GM12878 (cell line): ENCODE results near the gene MACROD2. TPM values are rescaled to one million over a fixed set of nuclear protein-coding genes. Genes with fewer than 3 reads are reported as not detected.

Experiments
- EGR1 ChIP-seq, 2 experiments: IDR thresholded peaks; 1 replicate in 1 of 2; 2 replicates in 1 of 2; pipeline ENCODE4 v1.6.1; 2011 to 2012; ENCODE audit warnings: low read depth in 2 of 2, low read length in 2 of 2, borderline replicate concordance in 1 of 2, mild to moderate bottlenecking in 1 of 2, moderate library complexity in 1 of 2
- PAX5 ChIP-seq: IDR thresholded peaks from 2 replicates; pipeline ENCODE4 v1.6.1; 2011; ENCODE audit warnings: low read depth, low read length, borderline replicate concordance
- RAD21 ChIP-seq: IDR thresholded peaks from 2 replicates; pipeline ENCODE4 v1.6.1; 2011; ENCODE audit warnings: mild to moderate bottlenecking, low read depth, low read length, moderate library complexity; ENCODE audit not compliant: insufficient read depth
- TAF1 ChIP-seq: IDR thresholded peaks from 2 replicates; pipeline ENCODE4 v1.6.1; 2011; ENCODE audit warnings: mild to moderate bottlenecking, low read depth, low read length, borderline replicate concordance
- YY1 ChIP-seq: IDR thresholded peaks from 2 replicates; pipeline ENCODE4 v1.6.1; 2011; ENCODE audit warnings: low read depth, mild to moderate bottlenecking, low read length
- polyA plus RNA-seq, 11 experiments: library from polyadenylated mRNA; depleted of rRNA in 4 of 11; unstranded in 6 of 11; stranded (reverse) in 5 of 11; fragments of >200 nt; fragmentation: Nextera tagmentation in 4 of 11; fragmentation: Illumina TruSeq in 1 of 11; extraction: Ambion mirVana in 4 of 11; extraction: Trizol in 1 of 11; gene quantifications; 1 replicate in 1 of 11; 2 replicates in 10 of 11; pipeline versions ENCODE4 v1.2.1 to v1.2.3, GENCODE V29; 2011 to 2016; ENCODE audit warnings: inconsistent platforms in 2 of 11, missing spikeins in 2 of 11, low read depth in 1 of 11
- total RNA-seq, 4 experiments: library from RNA; depleted of rRNA in 3 of 4; stranded (reverse); fragments of >200 nt in 3 of 4; fragmentation: Illumina TruSeq in 1 of 4; extraction: Trizol in 1 of 4; gene quantifications; 2 replicates each; pipeline versions ENCODE4 v1.2.1 to v1.2.3, GENCODE V29; 2013 to 2021
- TF ChIP-seq, protein P1 (sequence below): IDR thresholded peaks from 2 replicates; pipeline ENCODE4 v1.6.1; 2011; ENCODE audit warnings: borderline replicate concordance, low read depth, mild to moderate bottlenecking, moderate library complexity, mixed read lengths, low read length; ENCODE audit not compliant: insufficient read depth; ENCODE audit errors: extremely low read length
- TF ChIP-seq, protein P2 (sequence below): fragments of 450-650 bp; IDR thresholded peaks from 2 replicates; pipeline ENCODE4 v1.6.1; 2016; ENCODE audit warnings: mild to moderate bottlenecking, moderate library complexity, borderline replicate concordance
- TF ChIP-seq, protein P3 (sequence below): fragments of 450-650 bp; formaldehyde crosslinking; IDR thresholded peaks from 2 replicates; pipeline ENCODE4 v1.4.0; 2020; ENCODE audit warnings: mild to moderate bottlenecking, moderate library complexity
- TF ChIP-seq, protein P4 (sequence below): fragments of 450-650 bp; IDR thresholded peaks from 2 replicates; pipeline ENCODE4 v1.6.1; 2017; ENCODE audit warnings: low read depth, mild to moderate bottlenecking, moderate library complexity

Gene MACROD2
- total and polyA plus RNA-seq, 10 of the 15 experiments (the other 5 are each of a cell fraction or from before 2014, with no cell fraction given): 1.1 to 21.5 (median 2.2) TPM

DNA sequence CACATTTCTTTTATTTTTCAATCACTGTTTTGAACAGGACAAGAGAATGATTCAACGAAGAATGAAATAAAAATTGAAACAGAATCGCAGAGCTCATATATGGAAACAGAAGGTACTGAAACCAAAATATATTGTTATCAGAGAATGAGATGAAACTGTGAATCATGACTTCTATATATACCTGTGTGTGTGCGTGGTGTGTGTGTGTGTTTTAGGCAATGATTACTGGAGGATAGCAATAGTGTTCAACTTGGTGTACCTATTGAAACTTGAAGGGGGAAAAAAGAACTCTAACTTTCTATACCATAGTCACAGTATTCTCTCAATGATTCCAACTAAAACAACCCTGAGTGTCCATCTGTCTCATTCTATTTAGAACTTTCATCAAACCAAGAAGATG lies 1991.4 kb downstream of the MACROD2 start (continued):
- no peak for TF ChIP-seq EGR1 (IDR thresholded peaks at IDR 0.05; ENCODE audit: borderline replicate concordance in 1 of 2, low read depth in 2 of 2, low read length in 2 of 2)
- TF ChIP-seq TAF1: no peak
- no peak for TF ChIP-seq YY1
- TF ChIP-seq, protein P1, sequence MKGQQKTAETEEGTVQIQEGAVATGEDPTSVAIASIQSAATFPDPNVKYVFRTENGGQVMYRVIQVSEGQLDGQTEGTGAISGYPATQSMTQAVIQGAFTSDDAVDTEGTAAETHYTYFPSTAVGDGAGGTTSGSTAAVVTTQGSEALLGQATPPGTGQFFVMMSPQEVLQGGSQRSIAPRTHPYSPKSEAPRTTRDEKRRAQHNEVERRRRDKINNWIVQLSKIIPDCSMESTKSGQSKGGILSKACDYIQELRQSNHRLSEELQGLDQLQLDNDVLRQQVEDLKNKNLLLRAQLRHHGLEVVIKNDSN: no peak
- TF ChIP-seq, protein P2, sequence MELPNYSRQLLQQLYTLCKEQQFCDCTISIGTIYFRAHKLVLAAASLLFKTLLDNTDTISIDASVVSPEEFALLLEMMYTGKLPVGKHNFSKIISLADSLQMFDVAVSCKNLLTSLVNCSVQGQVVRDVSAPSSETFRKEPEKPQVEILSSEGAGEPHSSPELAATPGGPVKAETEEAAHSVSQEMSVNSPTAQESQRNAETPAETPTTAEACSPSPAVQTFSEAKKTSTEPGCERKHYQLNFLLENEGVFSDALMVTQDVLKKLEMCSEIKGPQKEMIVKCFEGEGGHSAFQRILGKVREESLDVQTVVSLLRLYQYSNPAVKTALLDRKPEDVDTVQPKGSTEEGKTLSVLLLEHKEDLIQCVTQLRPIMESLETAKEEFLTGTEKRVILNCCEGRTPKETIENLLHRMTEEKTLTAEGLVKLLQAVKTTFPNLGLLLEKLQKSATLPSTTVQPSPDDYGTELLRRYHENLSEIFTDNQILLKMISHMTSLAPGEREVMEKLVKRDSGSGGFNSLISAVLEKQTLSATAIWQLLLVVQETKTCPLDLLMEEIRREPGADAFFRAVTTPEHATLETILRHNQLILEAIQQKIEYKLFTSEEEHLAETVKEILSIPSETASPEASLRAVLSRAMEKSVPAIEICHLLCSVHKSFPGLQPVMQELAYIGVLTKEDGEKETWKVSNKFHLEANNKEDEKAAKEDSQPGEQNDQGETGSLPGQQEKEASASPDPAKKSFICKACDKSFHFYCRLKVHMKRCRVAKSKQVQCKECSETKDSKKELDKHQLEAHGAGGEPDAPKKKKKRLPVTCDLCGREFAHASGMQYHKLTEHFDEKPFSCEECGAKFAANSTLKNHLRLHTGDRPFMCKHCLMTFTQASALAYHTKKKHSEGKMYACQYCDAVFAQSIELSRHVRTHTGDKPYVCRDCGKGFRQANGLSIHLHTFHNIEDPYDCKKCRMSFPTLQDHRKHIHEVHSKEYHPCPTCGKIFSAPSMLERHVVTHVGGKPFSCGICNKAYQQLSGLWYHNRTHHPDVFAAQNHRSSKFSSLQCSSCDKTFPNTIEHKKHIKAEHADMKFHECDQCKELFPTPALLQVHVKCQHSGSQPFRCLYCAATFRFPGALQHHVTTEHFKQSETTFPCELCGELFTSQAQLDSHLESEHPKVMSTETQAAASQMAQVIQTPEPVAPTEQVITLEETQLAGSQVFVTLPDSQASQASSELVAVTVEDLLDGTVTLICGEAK: no peak
- no peak for TF ChIP-seq RAD21
- TF ChIP-seq, protein P3, sequence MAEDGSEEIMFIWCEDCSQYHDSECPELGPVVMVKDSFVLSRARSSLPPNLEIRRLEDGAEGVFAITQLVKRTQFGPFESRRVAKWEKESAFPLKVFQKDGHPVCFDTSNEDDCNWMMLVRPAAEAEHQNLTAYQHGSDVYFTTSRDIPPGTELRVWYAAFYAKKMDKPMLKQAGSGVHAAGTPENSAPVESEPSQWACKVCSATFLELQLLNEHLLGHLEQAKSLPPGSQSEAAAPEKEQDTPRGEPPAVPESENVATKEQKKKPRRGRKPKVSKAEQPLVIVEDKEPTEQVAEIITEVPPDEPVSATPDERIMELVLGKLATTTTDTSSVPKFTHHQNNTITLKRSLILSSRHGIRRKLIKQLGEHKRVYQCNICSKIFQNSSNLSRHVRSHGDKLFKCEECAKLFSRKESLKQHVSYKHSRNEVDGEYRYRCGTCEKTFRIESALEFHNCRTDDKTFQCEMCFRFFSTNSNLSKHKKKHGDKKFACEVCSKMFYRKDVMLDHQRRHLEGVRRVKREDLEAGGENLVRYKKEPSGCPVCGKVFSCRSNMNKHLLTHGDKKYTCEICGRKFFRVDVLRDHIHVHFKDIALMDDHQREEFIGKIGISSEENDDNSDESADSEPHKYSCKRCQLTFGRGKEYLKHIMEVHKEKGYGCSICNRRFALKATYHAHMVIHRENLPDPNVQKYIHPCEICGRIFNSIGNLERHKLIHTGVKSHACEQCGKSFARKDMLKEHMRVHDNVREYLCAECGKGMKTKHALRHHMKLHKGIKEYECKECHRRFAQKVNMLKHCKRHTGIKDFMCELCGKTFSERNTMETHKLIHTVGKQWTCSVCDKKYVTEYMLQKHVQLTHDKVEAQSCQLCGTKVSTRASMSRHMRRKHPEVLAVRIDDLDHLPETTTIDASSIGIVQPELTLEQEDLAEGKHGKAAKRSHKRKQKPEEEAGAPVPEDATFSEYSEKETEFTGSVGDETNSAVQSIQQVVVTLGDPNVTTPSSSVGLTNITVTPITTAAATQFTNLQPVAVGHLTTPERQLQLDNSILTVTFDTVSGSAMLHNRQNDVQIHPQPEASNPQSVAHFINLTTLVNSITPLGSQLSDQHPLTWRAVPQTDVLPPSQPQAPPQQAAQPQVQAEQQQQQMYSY: no peak
- 0 out of 2 replicates have a peak, but pooled peaks have one; percentile 30 for TF ChIP-seq PAX5
- TF ChIP-seq, protein P4, sequence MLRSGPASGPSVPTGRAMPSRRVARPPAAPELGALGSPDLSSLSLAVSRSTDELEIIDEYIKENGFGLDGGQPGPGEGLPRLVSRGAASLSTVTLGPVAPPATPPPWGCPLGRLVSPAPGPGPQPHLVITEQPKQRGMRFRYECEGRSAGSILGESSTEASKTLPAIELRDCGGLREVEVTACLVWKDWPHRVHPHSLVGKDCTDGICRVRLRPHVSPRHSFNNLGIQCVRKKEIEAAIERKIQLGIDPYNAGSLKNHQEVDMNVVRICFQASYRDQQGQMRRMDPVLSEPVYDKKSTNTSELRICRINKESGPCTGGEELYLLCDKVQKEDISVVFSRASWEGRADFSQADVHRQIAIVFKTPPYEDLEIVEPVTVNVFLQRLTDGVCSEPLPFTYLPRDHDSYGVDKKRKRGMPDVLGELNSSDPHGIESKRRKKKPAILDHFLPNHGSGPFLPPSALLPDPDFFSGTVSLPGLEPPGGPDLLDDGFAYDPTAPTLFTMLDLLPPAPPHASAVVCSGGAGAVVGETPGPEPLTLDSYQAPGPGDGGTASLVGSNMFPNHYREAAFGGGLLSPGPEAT: peak; percentile 41; the same call in 1 of the 2 replicates
- TF ChIP-seq, all 136 proteins: peak for 32
